Suprapubic skin (tissue), 4 donors: ENCODE measurements around the gene NHEJ1. TPM values are rescaled to one million over a fixed set of nuclear protein-coding genes. Genes with fewer than 3 reads are reported as not detected.

Experiments
- DNase-seq, 2 donors: peaks; one replicate each; pipeline ENCODE4 v3.0.0-alpha.2; 2019; ENCODE audit warnings: low spot score in 2 of 2
- H3K27ac ChIP-seq: fragments of 200-600 bp; sonication (generic); one replicate; pipeline ENCODE4 v1.5.1; 2019
- H3K27me3 ChIP-seq: fragments of 200-600 bp; sonication (generic); one replicate; pipeline ENCODE4 v1.5.1; 2019
- H3K36me3 ChIP-seq: fragments of 200-600 bp; sonication (generic); one replicate; pipeline ENCODE4 v1.5.1; 2019
- H3K4me1 ChIP-seq: fragments of 200-600 bp; sonication (generic); one replicate; pipeline ENCODE4 v1.5.1; 2019
- H3K4me3 ChIP-seq: fragments of 200-600 bp; sonication (generic); one replicate; pipeline ENCODE4 v1.5.1; 2019; ENCODE audit warnings: mild to moderate bottlenecking
- H3K9me3 ChIP-seq: fragments of 200-600 bp; sonication (generic); one replicate; pipeline ENCODE4 v1.5.1; 2019
- EP300 ChIP-seq: sonication (generic); formaldehyde crosslinking; IDR thresholded peaks from one replicate; pipeline ENCODE4 v1.6.1; 2017; ENCODE audit warnings: antibody characterized with exemption
- POLR2A ChIP-seq, 2 donors: fragments of 450-650 bp; IDR thresholded peaks; one replicate each; pipeline ENCODE4 v1.6.1; 2017; ENCODE audit warnings: antibody characterized with exemption in 2 of 2, mild to moderate bottlenecking in 2 of 2, moderate library complexity in 2 of 2
- POLR2AphosphoS5 ChIP-seq, 3 donors: sonication (generic); formaldehyde crosslinking; IDR thresholded peaks; one replicate each; pipeline ENCODE4 v1.6.1; 2017; ENCODE audit warnings: antibody characterized with exemption in 3 of 3
- WGBS: methylation state at CpG from one replicate; pipeline ENCODE4 v1.1.5; 2018; 5-methylcytosine and 5-hydroxymethylcytosine counted together
- total RNA-seq, 4 donors: library from RNA; depleted of rRNA; stranded (reverse); fragments of >200 nt; gene quantifications; one replicate each; pipeline ENCODE4 v1.1.0, GENCODE V29; 2016
- TF ChIP-seq, protein P1 (sequence below), 2 donors: fragments of 200-600 bp in 1 of 2; fragments of 450-650 bp in 1 of 2; sonication (generic) in 1 of 2; IDR thresholded peaks; one replicate each; pipeline ENCODE4 v1.5.1; 2016 to 2019; ENCODE audit warnings: antibody characterized with exemption in 2 of 2, mild to moderate bottlenecking in 1 of 2, moderate library complexity in 1 of 2

Gene NHEJ1
- total RNA-seq, 4 donors from 2014 or later: 15.7 to 19.2 (median 18.3) TPM

GRCh38 chr2:219071131-219071816 is 89.3 kb downstream of the NHEJ1 start:
- Histone ChIP-seq H3K9me3 (no peaks in the 10 kb centered on the region), H3K27me3 (no peaks in the 10 kb centered on the region), H3K4me1 (no peaks in the 10 kb centered on the region), H3K36me3 (peaks cover 7% of the 10 kb centered on the region), H3K27ac (no peak overlapping the region), H3K4me3 (no peak overlapping the region)
- no peak for DNase-seq
- TF ChIP-seq POLR2AphosphoS5 (IDR thresholded peaks at IDR 0.05): no peak
- TF ChIP-seq POLR2A (IDR thresholded peaks at IDR 0.05): no peak
- no peak for TF ChIP-seq EP300
- TF ChIP-seq, protein P1, sequence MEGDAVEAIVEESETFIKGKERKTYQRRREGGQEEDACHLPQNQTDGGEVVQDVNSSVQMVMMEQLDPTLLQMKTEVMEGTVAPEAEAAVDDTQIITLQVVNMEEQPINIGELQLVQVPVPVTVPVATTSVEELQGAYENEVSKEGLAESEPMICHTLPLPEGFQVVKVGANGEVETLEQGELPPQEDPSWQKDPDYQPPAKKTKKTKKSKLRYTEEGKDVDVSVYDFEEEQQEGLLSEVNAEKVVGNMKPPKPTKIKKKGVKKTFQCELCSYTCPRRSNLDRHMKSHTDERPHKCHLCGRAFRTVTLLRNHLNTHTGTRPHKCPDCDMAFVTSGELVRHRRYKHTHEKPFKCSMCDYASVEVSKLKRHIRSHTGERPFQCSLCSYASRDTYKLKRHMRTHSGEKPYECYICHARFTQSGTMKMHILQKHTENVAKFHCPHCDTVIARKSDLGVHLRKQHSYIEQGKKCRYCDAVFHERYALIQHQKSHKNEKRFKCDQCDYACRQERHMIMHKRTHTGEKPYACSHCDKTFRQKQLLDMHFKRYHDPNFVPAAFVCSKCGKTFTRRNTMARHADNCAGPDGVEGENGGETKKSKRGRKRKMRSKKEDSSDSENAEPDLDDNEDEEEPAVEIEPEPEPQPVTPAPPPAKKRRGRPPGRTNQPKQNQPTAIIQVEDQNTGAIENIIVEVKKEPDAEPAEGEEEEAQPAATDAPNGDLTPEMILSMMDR (IDR thresholded peaks at IDR 0.05): no peak
- WGBS: 76% methylated on average over 6 of the region's 6 CpGs

GRCh38 chr2:219065484-219065883 is 95.1 kb downstream of the NHEJ1 start:
- H3K27ac ChIP-seq: no peak overlapping the region
- peaks cover 34% of the 10 kb centered on the region for H3K27me3 ChIP-seq
- H3K36me3 ChIP-seq: no peaks in the 10 kb centered on the region
- no peaks in the 10 kb centered on the region for H3K9me3 ChIP-seq
- no peak for DNase-seq
- H3K4me3 ChIP-seq: no peak overlapping the region
- TF ChIP-seq POLR2A (IDR thresholded peaks at IDR 0.05): no peak
- TF ChIP-seq EP300: no peak
- TF ChIP-seq, protein P1 (IDR thresholded peaks at IDR 0.05): no peak
- 88% methylated on average over 1 of the region's 1 CpG for WGBS
- peaks cover 10% of the 10 kb centered on the region for H3K4me1 ChIP-seq

GRCh38 chr2:219062081-219062480 is 98.5 kb downstream of the NHEJ1 start:
- Histone ChIP-seq H3K4me1 (peaks cover 44% of the 10 kb centered on the region), H3K27ac (no peak overlapping the region), H3K4me3 (no peak overlapping the region), H3K9me3 (no peaks in the 10 kb centered on the region), H3K27me3 (peaks cover 68% of the 10 kb centered on the region), H3K36me3 (no peaks in the 10 kb centered on the region)
- DNase-seq: no peak
- WGBS: 73% methylated on average over 6 of the region's 6 CpGs
- TF ChIP-seq POLR2AphosphoS5 (IDR thresholded peaks at IDR 0.05) (no peak), EP300 (no peak), POLR2A (IDR thresholded peaks at IDR 0.05) (no peak)
- TF ChIP-seq, protein P1 (IDR thresholded peaks at IDR 0.05): no peak

- no peaks in the 10 kb centered on the region for H3K36me3 ChIP-seq
- DNase-seq: no peak
- H3K27me3 ChIP-seq: peaks cover 78% of the 10 kb centered on the region
- peak within 1 kb of the TSS; percentile 38 for H3K4me3 ChIP-seq
- TF ChIP-seq POLR2A (IDR thresholded peaks at IDR 0.05) (no peak), EP300 (no peak), POLR2AphosphoS5 (IDR thresholded peaks at IDR 0.05) (no peak)
- TF ChIP-seq, protein P1 (IDR thresholded peaks at IDR 0.05): no peak
- 11% methylated on average over 11 of the region's 76 CpGs for WGBS
- no peak within 1 kb of the TSS for H3K27ac ChIP-seq
- peaks cover 44% of the 10 kb centered on the region for H3K4me1 ChIP-seq
- no peaks in the 10 kb centered on the region for H3K9me3 ChIP-seq
These were observed 99.5 kb downstream of the NHEJ1 start, which contains the start of gene IHH for GRCh38 chr2:219060821-219061791. TSS of gene IHH (minus strand) at chr2:219060921. CDS start at chr2:219060467, 454 bp downstream.
